NCI-H2227 (cell line): ENCODE measurements around the gene CALHM4.

Experiments
- DNase-seq: peaks from one replicate; lab custom pipeline; 2025; ENCODE audit not compliant: unreplicated experiment; lab: John Stamatoyannopoulos, UW

The CALHM4 gene

GRCh38 chr6:116553451-116553850 is at the start of gene CALHM4:
CALHM4 (plus strand) TSS chr6:116553751; CDS start chr6:116553794, 43 bp downstream.
- DNase-seq, result no peak

- no peak for DNase-seq
Measured at GRCh38 chr6:116507324-116507723, 46.2 kb upstream of the CALHM4 start.

GRCh38 chr6:116508527-116508926 is 45.0 kb upstream of the CALHM4 start:
- DNase-seq, result no peak

GRCh38 chr6:116511424-116512110 is 42.0 kb upstream of the CALHM4 start, which contains the start of gene CALHM5:
CALHM5 (plus strand) TSS chr6:116511639; CDS start chr6:116511697, 58 bp downstream.
- DNase-seq, result peak; percentile 26

GRCh38 chr6:116512111-116512559 is 41.4 kb upstream of the CALHM4 start:
- DNase-seq, result no peak

GRCh38 chr6:116512734-116513133 is 40.8 kb upstream of the CALHM4 start:
- no peak for DNase-seq

GRCh38 chr6:116513224-116513875 is 40.2 kb upstream of the CALHM4 start:
- no peak for DNase-seq

GRCh38 chr6:116514111-116514510 is 39.4 kb upstream of the CALHM4 start:
- no peak for DNase-seq

- DNase-seq, result no peak
Measured at GRCh38 chr6:116515141-116515540, 38.4 kb upstream of the CALHM4 start.

GRCh38 chr6:116518621-116519368 is 34.8 kb upstream of the CALHM4 start:
- DNase-seq, result no peak

- DNase-seq, result no peak
Measured at GRCh38 chr6:116522896-116523295, 30.7 kb upstream of the CALHM4 start.

GRCh38 chr6:116524236-116524635 is 29.3 kb upstream of the CALHM4 start:
- no peak for DNase-seq

GRCh38 chr6:116528133-116528532 is 25.4 kb upstream of the CALHM4 start:
- DNase-seq, result no peak

GRCh38 chr6:116528780-116529179 is 24.8 kb upstream of the CALHM4 start:
- no peak for DNase-seq

GRCh38 chr6:116529466-116530290 is 23.9 kb upstream of the CALHM4 start:
- DNase-seq, result no peak

GRCh38 chr6:116530436-116530835 is 23.1 kb upstream of the CALHM4 start:
- no peak for DNase-seq

- peak; percentile 13 for DNase-seq
Measured at GRCh38 chr6:116531675-116532570, 21.6 kb upstream of the CALHM4 start.

- DNase-seq, result peak; percentile 18
Measured at GRCh38 chr6:116533233-116533957, 20.2 kb upstream of the CALHM4 start.

- DNase-seq, result no peak
Measured at GRCh38 chr6:116535109-116535508, 18.4 kb upstream of the CALHM4 start.
